Measurements from ENCODE around the gene CRX. TPM values are rescaled to one million over a fixed set of nuclear protein-coding genes. Genes with fewer than 3 reads are reported as not detected.
A peak's percentile ranks its signal among the peaks of the same experiment; 100 is the strongest.
"Not testable (repeated sequence)": the region's sequence is repeated elsewhere in the genome, so short reads cannot be mapped to it uniquely, and the experiment has no call there.

CRX gene
- total RNA-seq, 1 donor from 2014 or later, result not detected

- not testable (repeated sequence) for DNase-seq (ENCODE audit: low read depth in 2 of 2)
Observed at GRCh38 chr19:47803671-47804070, 18.1 kb upstream of the CRX start.

DNA sequence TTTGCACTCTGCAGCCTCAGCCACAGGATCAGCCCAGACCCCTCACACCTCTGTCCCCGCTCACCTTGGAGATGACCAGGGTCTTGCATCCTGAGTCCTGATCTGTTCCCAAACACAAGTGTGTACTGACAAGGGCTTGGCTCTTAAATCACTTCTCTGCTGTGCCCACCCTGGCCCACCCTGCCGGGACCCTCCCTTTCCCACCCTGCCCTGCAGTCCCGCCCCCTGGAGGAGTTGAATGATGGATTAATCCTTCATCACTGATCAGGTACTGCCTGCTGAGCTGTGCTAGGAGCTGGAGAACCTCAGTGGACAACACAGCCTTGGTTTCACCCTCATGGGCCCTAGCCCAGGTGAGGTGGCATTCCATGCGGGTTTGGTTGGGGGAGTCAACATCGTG is 17.3 kb upstream of the CRX start, which contains the start of gene TPRX1:
TSS of gene TPRX1 (minus strand) at position 101 of the 400 bp plus-strand sequence. CDS start at position 89, 12 bp downstream.
- not testable (repeated sequence) for DNase-seq (ENCODE audit: low read depth in 2 of 2)

- DNase-seq (ENCODE audit: low read depth in 2 of 2), result no peak
Observed at GRCh38 chr19:47805313-47805712, 16.4 kb upstream of the CRX start.

DNA sequence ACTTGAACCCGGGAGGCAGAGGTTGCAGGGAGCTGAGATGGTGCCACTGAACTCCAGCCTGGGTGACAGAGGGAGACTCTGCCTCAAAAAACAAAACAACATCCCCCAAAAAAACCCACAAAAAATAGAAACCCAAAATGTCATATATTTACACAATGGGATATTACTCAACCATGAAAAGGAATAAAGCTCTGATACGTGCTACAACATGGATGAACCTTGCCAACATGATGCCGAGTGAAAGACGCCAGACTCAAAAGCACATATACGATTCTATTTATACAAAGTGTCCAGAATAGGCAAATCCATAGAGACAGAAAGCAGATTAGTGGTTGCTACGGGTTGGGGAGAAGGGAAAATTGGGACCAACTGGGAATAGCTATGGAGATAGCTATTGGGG is 15.3 kb upstream of the CRX start:
- DNase-seq (ENCODE audit: low read depth in 2 of 2), result no peak

DNA sequence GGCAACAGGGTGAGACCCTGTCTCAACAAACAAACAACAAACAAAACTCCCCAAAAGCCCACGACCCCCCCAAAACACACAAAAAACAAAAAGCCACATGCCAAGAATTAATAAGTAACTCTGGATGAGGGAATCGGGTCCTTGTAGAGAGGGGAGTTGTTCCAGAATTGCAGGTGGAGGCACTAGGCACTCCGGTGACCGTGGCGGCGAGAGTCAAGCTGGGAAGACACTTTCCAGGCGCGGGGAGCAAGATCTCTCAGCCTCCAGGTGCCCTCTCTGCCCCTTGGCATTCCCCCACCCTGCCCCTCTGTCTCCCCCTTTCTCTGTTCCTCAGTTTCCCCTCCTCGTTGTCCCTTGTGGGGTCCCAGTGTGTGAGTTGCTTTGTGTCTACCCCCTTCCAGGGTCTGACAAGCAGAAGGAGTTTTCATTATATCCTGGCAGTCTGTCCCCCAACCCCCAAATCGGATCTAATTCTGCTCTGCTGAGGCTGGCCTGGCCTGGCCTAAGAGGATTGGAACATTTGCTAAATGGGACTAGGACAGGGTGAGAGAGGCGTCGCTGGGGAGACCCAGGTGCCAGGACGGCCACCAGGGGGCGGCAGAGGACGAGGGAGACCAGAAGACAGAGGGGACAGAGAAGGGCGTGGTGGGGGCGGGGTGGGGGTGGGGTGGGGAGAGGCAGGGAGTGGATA is 8.3 kb upstream of the CRX start:
- peak; percentile 17 to 55 for DNase-seq (ENCODE audit: low read depth in 2 of 2)

DNA sequence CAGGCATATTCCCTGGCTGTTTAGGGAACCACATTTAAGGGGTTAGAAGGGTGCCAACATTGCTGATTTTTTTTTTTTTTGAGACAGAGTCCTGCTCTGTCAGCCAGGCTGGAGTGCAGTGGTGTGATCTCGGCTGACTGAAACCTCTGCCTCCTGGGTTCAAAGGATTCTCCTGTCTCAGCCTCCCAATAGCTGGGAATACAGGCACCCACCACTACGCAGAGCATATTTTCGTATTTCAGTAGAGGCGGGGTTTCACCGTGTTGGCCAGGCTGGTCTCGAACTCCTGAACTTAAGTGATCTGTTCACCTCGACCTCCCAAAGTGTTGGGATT is 7.8 kb upstream of the CRX start:
- DNase-seq (ENCODE audit: low read depth in 2 of 2), result no peak

DNA sequence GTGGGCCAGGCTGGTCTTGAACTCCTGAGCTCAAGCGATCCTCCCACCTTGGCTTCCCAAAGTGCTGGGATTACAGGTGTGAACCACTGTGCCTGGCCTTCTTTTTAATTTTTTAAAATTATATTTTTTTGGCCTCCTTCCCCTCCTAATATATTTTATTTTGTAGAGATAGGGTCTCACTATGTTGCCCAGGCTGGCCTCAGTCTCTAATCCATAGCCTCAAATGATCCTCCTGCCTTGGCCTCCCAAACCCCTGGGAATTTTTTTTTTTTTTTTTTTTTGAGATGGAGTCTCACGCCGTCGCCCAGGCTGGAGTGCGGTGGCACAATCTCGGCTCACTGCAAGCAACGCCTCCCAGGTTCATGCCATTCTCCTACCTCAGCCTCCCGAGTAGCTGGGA is 5.5 kb upstream of the CRX start:
- DNase-seq (ENCODE audit: low read depth in 2 of 2), result not testable (repeated sequence)

DNA sequence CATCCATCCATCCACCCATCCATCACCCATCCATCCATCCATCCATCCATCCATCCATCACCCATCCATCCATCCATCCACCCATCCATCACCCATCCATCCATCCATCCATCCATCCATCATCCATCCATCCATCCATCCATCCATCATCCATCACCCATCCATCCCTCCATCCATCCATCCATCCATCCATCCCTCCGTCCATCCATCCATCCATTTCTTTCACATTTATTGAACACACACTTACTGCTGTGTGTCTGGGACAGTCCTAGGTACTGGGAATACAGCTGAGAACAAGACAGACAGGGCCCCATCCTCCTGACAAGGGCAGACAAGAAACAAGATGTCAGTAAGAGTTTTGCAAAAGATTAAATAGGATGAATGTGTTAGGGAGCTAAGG is 3.5 kb upstream of the CRX start:
- not testable (repeated sequence) for DNase-seq (ENCODE audit: low read depth in 2 of 2)

GRCh38 chr19:47819858-47820257 is 1.9 kb upstream of the CRX start:
- no peak for DNase-seq (ENCODE audit: low read depth in 2 of 2)

- no peak for DNase-seq (ENCODE audit: low read depth in 2 of 2)
Observed at GRCh38 chr19:47820410-47820809, 1.3 kb upstream of the CRX start.

DNA sequence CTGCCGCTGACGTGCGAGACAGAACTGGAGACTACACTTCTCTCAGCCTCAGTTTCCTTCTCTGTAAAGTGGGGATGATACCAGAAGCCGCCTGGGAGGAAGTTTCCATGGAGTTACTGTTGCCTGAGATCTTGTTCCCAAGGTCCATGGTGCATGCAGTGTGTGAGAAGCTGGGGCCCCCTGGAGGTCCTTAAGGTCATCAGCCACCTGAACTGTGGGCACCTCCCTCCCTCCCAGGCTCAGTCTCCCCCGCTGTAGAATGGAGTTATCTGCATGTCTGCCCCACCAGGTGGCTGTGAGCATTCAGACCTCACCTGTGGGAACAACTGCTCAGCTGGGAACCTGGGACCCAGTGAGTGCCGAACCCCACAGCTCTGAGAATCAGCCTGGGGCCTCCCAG is 2.7 kb downstream of the CRX start:
- no peak for DNase-seq (ENCODE audit: low read depth in 2 of 2)

GRCh38 chr19:47826800-47827199 is 5.1 kb downstream of the CRX start:
- no peak for DNase-seq (ENCODE audit: low read depth in 2 of 2)

GRCh38 chr19:47832723-47833122 is 11.0 kb downstream of the CRX start:
- DNase-seq (ENCODE audit: low read depth in 2 of 2), result no peak

DNA sequence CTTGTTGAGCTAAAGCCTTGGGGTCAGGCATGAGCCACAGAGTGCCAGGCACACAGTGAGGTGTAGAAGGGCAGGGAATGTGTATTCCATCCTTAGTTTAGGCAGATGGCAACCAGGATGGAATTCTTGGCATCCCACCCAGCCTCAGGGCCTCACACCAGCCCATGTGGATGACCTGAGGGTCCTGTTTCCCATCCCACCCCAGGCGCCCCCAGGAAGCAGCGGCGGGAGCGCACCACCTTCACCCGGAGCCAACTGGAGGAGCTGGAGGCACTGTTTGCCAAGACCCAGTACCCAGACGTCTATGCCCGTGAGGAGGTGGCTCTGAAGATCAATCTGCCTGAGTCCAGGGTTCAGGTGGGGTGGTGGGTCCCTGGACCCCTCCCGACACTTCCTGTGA is 14.3 kb downstream of the CRX start:
- DNase-seq (ENCODE audit: low read depth in 2 of 2), result no peak

DNA sequence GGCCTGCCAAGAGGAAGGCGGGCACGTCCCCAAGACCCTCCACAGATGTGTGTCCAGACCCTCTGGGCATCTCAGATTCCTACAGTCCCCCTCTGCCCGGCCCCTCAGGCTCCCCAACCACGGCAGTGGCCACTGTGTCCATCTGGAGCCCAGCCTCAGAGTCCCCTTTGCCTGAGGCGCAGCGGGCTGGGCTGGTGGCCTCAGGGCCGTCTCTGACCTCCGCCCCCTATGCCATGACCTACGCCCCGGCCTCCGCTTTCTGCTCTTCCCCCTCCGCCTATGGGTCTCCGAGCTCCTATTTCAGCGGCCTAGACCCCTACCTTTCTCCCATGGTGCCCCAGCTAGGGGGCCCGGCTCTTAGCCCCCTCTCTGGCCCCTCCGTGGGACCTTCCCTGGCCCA is 17.7 kb downstream of the CRX start:
- DNase-seq (ENCODE audit: low read depth in 2 of 2), result no peak

GRCh38 chr19:47839913-47840312 is 18.2 kb downstream of the CRX start:
- no peak for DNase-seq (ENCODE audit: low read depth in 2 of 2)

GRCh38 chr19:47842941-47843340 is 21.2 kb downstream of the CRX start:
- DNase-seq (ENCODE audit: low read depth in 2 of 2), result no peak

GRCh38 chr19:47848425-47848822 is 26.7 kb downstream of the CRX start:
- DNase-seq (ENCODE audit: low read depth in 2 of 2), result no peak

GRCh38 chr19:47848823-47849473 is 27.2 kb downstream of the CRX start:
- DNase-seq (ENCODE audit: low read depth in 2 of 2), result peak in 1 of 2 donors; percentile 10

GRCh38 chr19:47853003-47853402 is 31.3 kb downstream of the CRX start:
- DNase-seq (ENCODE audit: low read depth in 2 of 2), result no peak

DNA sequence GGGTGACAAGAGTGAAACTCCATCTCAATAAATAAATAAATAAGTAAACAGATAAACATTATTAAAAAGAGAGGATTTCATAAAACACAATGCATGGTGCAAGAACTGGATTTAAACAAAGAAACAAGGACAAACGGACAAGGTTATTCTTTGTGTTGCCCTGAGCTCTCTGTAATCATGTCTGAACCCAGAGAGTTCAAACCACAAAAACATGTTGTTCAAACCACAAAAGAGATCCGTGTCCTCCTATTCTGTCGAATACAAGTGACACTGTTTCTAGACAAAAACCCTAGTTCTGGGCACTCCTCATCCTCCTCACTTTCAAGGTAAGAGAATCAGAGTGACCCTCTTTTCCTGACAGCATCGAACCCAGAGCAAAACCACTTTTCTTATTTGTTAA is 32.7 kb downstream of the CRX start:
- no peak for DNase-seq (ENCODE audit: low read depth in 2 of 2)

GRCh38 chr19:47858231-47858630 is 36.5 kb downstream of the CRX start:
- not testable (repeated sequence) for DNase-seq (ENCODE audit: low read depth in 2 of 2)

DNA sequence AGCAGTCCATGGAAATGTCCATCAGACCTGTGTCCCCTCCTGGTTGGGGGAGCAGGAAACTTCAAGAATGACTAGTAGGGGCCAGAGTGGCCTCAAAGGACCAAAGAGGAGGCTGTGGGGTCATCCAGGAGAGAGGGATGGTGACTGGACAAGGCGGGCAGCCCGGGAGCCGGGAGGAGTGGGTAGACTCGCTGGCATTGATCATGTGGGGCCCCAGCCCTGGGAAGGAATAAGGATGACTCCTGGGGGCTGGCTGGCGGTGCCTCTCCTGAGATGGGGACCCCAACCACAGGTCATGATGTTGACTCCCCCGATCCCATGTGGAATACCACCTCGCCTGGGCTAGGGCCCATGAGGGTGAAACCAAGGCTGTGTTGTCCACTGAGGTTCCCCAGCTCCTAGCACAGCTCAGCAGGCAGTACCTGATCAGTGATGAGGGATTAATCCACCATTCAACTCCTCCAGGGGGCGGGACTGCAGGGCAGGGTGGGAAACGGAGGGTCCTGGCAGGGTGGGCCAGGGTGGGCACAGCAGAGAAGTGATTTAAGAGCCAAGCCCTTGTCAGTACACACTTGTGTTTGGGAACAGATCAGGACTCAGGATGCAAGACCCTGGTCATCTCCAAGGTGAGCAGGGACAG is 37.0 kb downstream of the CRX start, which contains the start of gene TPRX2:
TSS of gene TPRX2 (plus strand) at position 590 of the 640 bp plus-strand sequence. CDS start at position 602, 12 bp downstream.
- DNase-seq (ENCODE audit: low read depth in 2 of 2), result not testable (repeated sequence)
